Astrocyte (in vitro differentiated cells and primary cell): ENCODE results near the gene CNN2.

Source experiments
- EZH2 ChIP-seq: IDR thresholded peaks from 2 replicates; pipeline ENCODE4 v1.6.1; 2012; ENCODE audit warnings: mild to moderate bottlenecking, low read length, inconsistent platforms; ENCODE audit not compliant: insufficient read depth
- TF ChIP-seq, protein P1 (sequence below): IDR thresholded peaks from 2 replicates; pipeline ENCODE4 v1.5.1; 2011; ENCODE audit warnings: low read depth, mild to moderate bottlenecking, inconsistent platforms, low read length, moderate library complexity; ENCODE audit not compliant: insufficient read depth

DNA sequence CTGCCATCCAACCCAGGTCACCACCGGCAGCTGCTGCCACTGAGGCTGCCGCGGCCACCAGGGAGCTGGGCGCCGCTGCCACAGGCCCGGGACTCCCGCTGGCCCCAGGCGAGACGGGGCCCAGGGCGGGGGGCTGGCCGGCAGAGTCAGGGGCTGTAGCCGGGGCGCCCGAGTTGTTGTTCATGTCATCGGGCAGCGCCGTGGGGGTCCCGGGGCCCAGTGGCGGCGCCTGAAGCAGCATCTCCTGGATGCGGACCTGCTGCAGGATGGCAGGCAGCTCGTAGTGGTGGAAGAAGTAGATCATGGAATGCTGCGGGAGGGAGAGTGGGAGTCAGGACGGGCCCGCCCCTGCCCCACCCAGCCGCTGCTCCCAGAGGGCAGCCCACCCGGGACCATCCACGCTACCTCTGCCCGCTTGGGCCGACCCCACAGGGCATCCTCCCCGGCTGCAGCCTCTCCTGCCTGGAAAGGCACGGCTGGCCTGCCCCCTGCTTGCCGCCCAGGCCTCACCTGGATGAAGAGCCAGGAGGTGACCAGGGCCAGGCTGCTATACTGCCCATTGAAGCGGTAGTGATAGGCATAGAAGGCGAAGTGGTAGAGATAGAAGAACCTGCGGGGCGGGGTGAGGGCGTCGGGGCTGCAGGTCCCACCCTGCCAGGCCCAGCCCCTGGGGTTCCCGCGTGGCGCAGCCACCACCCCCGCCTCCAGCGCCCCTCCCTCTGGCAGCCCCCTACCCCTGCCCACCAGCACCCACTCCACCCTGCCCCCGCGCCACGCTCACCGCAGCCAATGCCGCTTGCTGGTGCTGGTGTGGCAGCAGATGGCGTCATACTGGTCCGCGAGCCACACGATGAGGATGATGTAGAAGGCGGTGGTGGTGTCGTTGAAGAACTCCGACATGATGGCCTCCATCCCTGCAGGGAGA lies 15.6 kb upstream of the CNN2 start:
- TF ChIP-seq, protein P1, sequence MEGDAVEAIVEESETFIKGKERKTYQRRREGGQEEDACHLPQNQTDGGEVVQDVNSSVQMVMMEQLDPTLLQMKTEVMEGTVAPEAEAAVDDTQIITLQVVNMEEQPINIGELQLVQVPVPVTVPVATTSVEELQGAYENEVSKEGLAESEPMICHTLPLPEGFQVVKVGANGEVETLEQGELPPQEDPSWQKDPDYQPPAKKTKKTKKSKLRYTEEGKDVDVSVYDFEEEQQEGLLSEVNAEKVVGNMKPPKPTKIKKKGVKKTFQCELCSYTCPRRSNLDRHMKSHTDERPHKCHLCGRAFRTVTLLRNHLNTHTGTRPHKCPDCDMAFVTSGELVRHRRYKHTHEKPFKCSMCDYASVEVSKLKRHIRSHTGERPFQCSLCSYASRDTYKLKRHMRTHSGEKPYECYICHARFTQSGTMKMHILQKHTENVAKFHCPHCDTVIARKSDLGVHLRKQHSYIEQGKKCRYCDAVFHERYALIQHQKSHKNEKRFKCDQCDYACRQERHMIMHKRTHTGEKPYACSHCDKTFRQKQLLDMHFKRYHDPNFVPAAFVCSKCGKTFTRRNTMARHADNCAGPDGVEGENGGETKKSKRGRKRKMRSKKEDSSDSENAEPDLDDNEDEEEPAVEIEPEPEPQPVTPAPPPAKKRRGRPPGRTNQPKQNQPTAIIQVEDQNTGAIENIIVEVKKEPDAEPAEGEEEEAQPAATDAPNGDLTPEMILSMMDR, result no peak
- no peak for TF ChIP-seq EZH2
